NCI-H187 treated with DMSO at 0.1 percent for 48 hours (cell line): ENCODE measurements around the gene RRAGD.

Source experiments
- DNase-seq: peaks from one replicate; lab custom pipeline; 2025; lab: John Stamatoyannopoulos, UW

The RRAGD gene

GRCh38 chr6:89339565-89339964, 72.5 kb downstream of the RRAGD start:
- no peak for DNase-seq

- DNase-seq, result no peak
Observed at GRCh38 chr6:89335164-89335563, 76.9 kb downstream of the RRAGD start.

GRCh38 chr6:89330910-89331309, 81.2 kb downstream of the RRAGD start:
- DNase-seq, result no peak

GRCh38 chr6:89328976-89329375, 83.1 kb downstream of the RRAGD start:
- no peak for DNase-seq

- no peak for DNase-seq
Observed at GRCh38 chr6:89324304-89324703, 87.8 kb downstream of the RRAGD start.

- DNase-seq, result no peak
Observed at GRCh38 chr6:89323511-89323971, 88.5 kb downstream of the RRAGD start.

GRCh38 chr6:89321131-89321970, 90.7 kb downstream of the RRAGD start:
- no peak for DNase-seq

GRCh38 chr6:89320012-89320559, 92.0 kb downstream of the RRAGD start:
- no peak for DNase-seq

- DNase-seq, result no peak
Observed at GRCh38 chr6:89317067-89317466, 95.0 kb downstream of the RRAGD start.

- no peak for DNase-seq
Observed at GRCh38 chr6:89315249-89315885, 96.7 kb downstream of the RRAGD start, which contains the start of gene GABRR2. TSS of gene GABRR2 (minus strand) at chr6:89315299. CDS start at chr6:89315165, 134 bp downstream.

GRCh38 chr6:89314692-89315091, 97.4 kb downstream of the RRAGD start:
- DNase-seq, result no peak
